GM21723 (cell line): Measurements from ENCODE around the gene SERF1B.
"Not testable (repeated sequence)": the region's sequence is repeated elsewhere in the genome, so short reads cannot be mapped to it uniquely, and the experiment has no call there.

Source experiments
- ATAC-seq: cut with Tn5 transposase; IDR thresholded peaks from one replicate; pipeline ENCODE4 v1.9.1; 2021; ENCODE audit warnings: mild to moderate bottlenecking, moderate library complexity; ENCODE audit not compliant: unreplicated experiment

SERF1B gene

DNA sequence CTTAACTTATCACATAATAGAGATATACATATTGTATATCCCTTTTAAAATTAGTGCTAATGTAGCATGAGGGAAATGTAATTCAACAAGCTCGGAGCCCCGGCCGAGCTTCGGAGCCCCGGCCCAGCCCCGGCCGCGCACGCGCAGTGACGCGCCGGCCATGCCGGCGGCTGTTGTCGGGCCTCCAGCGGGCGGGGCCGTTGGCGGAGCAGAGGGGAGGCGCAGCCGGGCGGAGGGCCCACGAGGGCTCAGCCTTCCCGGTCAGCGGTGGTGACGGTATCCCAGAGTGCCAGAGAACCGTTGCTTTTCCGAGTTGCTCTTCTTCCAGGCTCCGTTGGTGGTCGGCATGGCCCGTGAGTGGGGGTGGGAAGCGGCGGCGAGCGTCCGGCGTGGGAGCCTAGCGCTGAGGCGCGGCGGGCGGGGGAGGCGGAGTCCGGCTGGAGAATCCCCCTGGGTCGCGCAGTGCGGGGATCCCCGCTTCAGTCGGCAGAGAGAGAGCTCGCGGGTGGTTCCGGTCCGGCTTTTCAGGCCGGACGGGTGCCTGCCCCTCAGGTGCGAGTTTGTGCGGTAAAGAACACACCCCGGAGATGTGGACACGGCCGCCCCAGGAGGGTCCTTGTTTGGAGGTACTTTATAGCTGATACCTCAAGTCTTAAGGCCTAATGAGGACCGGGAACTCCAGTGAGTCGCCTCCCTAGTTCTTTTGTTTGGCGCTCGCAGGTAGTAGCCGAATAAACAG lies at the start of gene SERF1B:
SERF1B (plus strand) TSS at position 146 of the 739 bp plus-strand sequence; CDS start at position 347, 201 bp downstream.
- ATAC-seq: peak; percentile 87

DNA sequence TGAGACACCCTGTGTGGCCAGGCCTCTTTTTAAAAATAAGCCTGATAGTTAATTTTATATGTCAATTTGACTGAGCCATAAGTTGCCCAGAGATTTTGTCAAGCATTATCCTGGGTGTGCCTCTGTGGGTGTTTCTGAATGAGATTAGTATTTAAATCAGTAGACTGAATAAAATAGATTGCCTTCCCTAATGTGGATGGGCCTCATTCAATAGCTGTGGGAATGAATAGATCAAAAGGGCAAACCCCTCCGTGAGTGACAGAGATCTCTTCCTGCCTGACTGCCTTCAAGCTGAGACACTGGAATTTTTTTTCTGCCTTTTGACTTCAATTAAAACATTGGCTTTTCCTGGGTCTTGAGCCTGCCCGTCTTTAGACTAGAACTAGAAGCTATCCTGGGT lies 33.3 kb upstream of the SERF1B start:
- not testable (repeated sequence) for ATAC-seq

GRCh38 chr5:69995535-69995934 lies 29.5 kb upstream of the SERF1B start:
- not testable (repeated sequence) for ATAC-seq

- ATAC-seq: not testable (repeated sequence)
These were observed 4.4 kb upstream of the SERF1B start for GRCh38 chr5:70020660-70021059.

GRCh38 chr5:70025845-70026145 lies 744 bp downstream of the SERF1B start:
- peak; percentile 23 for ATAC-seq

- not testable (repeated sequence) for ATAC-seq
These were observed 6.2 kb downstream of the SERF1B start for GRCh38 chr5:70031204-70031603.

- not testable (repeated sequence) for ATAC-seq
These were observed 16.4 kb downstream of the SERF1B start for GRCh38 chr5:70041411-70041810.

GRCh38 chr5:70049790-70050142 lies 24.7 kb downstream of the SERF1B start:
- peak; percentile 37 for ATAC-seq

DNA sequence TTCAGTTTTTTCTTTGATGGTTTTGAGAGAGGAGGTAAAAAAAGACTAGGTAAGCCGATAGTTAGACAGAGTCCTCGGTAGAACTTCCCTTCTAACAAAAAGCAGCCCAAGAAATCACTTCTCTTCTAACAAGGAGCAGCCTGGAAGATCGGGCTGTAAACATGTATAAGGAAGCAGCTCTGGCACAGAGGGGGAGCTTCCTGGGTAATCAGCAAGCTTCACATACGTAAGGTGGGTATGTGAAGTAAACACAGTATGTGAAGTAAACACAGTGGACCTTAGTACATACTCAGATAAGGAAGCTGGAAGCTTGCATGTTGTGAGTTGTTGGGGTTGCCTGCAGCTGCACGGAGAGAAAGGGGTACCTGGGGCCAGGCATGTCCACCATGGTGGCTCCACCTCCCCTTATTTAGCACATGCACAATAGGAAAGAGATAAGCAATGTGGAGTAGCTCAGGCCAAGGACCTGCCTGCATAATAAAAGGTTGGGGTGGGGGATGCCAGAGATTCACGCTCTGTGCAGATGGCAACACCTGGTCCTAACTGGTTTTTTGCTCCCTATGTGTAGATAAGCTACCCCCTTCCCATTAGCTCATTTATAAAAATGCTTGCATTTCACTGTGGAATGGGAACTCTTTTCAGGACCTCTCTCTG lies 31.4 kb downstream of the SERF1B start:
- ATAC-seq: not testable (repeated sequence)

GRCh38 chr5:70057140-70057539 lies 32.1 kb downstream of the SERF1B start:
- not testable (repeated sequence) for ATAC-seq

DNA sequence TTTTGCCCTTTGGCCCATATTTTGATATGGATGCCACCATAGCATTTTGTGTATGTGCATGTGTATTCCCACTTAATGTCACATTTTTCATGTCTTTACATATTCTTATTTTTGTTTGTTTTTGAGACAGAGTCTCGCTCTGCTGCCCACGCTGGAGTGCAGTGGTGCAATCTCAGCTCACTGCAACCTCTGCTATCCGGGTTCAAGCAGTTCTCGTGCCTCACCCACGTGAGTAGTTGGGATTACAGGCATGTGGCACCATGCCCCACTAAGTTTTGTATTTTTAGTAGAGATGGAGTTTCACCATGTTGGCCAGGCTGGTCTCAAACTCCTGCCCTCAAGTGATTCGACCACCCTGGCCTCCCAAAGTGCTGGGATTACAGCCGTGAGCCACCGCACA lies 52.6 kb downstream of the SERF1B start:
- ATAC-seq: not testable (repeated sequence)

- not testable (repeated sequence) for ATAC-seq
These were observed 63.9 kb downstream of the SERF1B start for GRCh38 chr5:70088907-70089464.

- not testable (repeated sequence) for ATAC-seq
These were observed 66.7 kb downstream of the SERF1B start for GRCh38 chr5:70091776-70092175.
